ENCODE measurements around the gene CNTNAP2. TPM values are rescaled to one million over a fixed set of nuclear protein-coding genes. Genes with fewer than 3 reads are reported as not detected.

Gene CNTNAP2
- total RNA-seq, 1 experiment from 2014 or later: 42.5 TPM

DNA sequence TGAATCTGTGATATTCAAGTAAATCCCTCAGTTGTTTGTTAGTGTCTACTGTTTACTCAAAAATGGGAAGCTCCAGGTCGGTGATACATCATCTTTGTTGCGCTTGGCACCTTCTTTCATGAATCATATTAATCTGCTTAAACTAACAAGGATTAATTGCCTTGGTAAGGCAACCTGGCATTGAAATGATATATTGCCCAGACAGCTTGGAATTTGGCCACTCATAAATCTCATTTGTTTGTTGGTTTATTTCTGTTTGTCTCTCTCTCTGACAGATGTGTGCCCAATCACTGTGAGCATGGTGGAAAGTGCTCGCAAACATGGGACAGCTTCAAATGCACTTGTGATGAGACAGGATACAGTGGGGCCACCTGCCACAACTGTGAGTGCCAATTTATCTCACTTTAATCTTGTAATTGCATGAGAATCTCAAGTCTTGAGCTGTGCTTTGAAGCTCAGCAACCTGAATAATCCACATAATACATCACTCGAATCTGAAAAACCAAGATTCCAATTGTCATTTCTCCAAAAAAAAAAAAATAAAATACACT, 1369.1 kb downstream of the CNTNAP2 start:
- no peak overlapping the region for H3K4me3 ChIP-seq (ENCODE audit: low read depth, low read length)
- no peaks in the 10 kb centered on the region for H3K27me3 Mint-ChIP-seq (ENCODE audit: insufficient read depth, unreplicated experiment)
- no peak overlapping the region for H3K4me3 Mint-ChIP-seq (ENCODE audit: unreplicated experiment)
- no peak for DNase-seq
- H3K9me3 ChIP-seq: no peaks in the 10 kb centered on the region
- H3K9me3 Mint-ChIP-seq (ENCODE audit: unreplicated experiment): no peaks in the 10 kb centered on the region
- no peaks in the 10 kb centered on the region for H3K4me1 ChIP-seq
- no peaks in the 10 kb centered on the region for H3K36me3 Mint-ChIP-seq (ENCODE audit: insufficient read depth, unreplicated experiment)
- no peaks in the 10 kb centered on the region for H3K36me3 ChIP-seq (ENCODE audit: control insufficient read depth, insufficient read depth, low read length)
- no peak overlapping the region for H3K27ac Mint-ChIP-seq (ENCODE audit: unreplicated experiment)
- ChIA-PET CTCF (no interaction called here), POLR2A (no interaction called here)
- intact Hi-C loops (cut with micrococcal nuclease; ENCODE audit: unreplicated experiment): no loop called here
- no TSS peak for BruUV-seq (replicated peaks)
- H3K27me3 ChIP-seq (replicated peaks; ENCODE audit: control insufficient read depth, insufficient read depth, low read length): no peaks in the 10 kb centered on the region
- peaks cover 11% of the 10 kb centered on the region for H3K4me1 Mint-ChIP-seq (ENCODE audit: low read depth, unreplicated experiment)
- no peak for TF ChIP-seq CTCF (IDR thresholded peaks at IDR 0.05; ENCODE audit: insufficient read depth in 1 of 2, low read depth in 1 of 2, low read length in 1 of 2, severe bottlenecking in 1 of 2, unreplicated experiment in 1 of 2)

DNA sequence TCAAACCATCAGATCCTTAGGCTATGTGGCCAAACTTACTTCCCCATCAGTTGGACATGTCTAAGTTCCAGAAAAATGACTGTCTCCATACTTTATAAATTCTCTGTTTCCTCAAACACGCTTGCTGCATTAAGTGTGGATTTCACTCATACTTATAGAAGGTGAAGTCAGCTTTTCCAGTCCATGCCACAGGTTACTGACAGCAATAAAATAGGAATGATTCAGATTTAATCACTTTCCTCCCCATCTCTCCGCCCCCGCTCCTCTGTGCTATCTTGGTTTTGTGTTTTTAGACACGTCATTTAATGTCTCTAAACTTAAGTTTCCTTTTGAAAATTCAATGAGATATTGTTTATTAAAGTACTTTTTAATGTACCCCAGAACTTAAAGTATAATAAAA, 1376.0 kb downstream of the CNTNAP2 start:
- CTCF ChIA-PET: no interaction called here
- no peak for TF ChIP-seq CTCF (IDR thresholded peaks at IDR 0.05; ENCODE audit: insufficient read depth in 1 of 2, low read depth in 1 of 2, low read length in 1 of 2, severe bottlenecking in 1 of 2, unreplicated experiment in 1 of 2)
- Mint-ChIP-seq H3K27ac (ENCODE audit: unreplicated experiment) (no peak overlapping the region), H3K4me3 (ENCODE audit: unreplicated experiment) (no peak overlapping the region), H3K36me3 (ENCODE audit: insufficient read depth, unreplicated experiment) (no peaks in the 10 kb centered on the region), H3K9me3 (ENCODE audit: unreplicated experiment) (peaks cover 9% of the 10 kb centered on the region), H3K27me3 (ENCODE audit: insufficient read depth, unreplicated experiment) (no peaks in the 10 kb centered on the region), H3K4me1 (ENCODE audit: low read depth, unreplicated experiment) (no peaks in the 10 kb centered on the region)
- Histone ChIP-seq H3K36me3 (ENCODE audit: control insufficient read depth, insufficient read depth, low read length) (no peaks in the 10 kb centered on the region), H3K27me3 (replicated peaks; ENCODE audit: control insufficient read depth, insufficient read depth, low read length) (no peaks in the 10 kb centered on the region), H3K9me3 (no peaks in the 10 kb centered on the region), H3K4me1 (no peaks in the 10 kb centered on the region), H3K4me3 (ENCODE audit: low read depth, low read length) (no peak overlapping the region)
- BruUV-seq (replicated peaks): no TSS peak
- POLR2A ChIA-PET: no interaction called here
- no peak for DNase-seq
- intact Hi-C loops (cut with micrococcal nuclease; ENCODE audit: unreplicated experiment): no loop called here

GRCh38 chr7:147496209-147496608, 1379.6 kb downstream of the CNTNAP2 start:
- H3K9me3 ChIP-seq: no peaks in the 10 kb centered on the region
- H3K27ac Mint-ChIP-seq (ENCODE audit: unreplicated experiment): no peak overlapping the region

More at GRCh38 chr7:147496209-147496608, 1379.6 kb downstream of the CNTNAP2 start:
- no TSS peak for BruUV-seq (replicated peaks)
- TF ChIP-seq CTCF (IDR thresholded peaks at IDR 0.05; ENCODE audit: insufficient read depth in 1 of 2, low read depth in 1 of 2, low read length in 1 of 2, severe bottlenecking in 1 of 2, unreplicated experiment in 1 of 2): no peak
- POLR2A ChIA-PET: no interaction called here
- no peak overlapping the region for H3K4me3 Mint-ChIP-seq (ENCODE audit: unreplicated experiment)
- no peaks in the 10 kb centered on the region for H3K36me3 Mint-ChIP-seq (ENCODE audit: insufficient read depth, unreplicated experiment)
- no peaks in the 10 kb centered on the region for H3K4me1 ChIP-seq
- no peaks in the 10 kb centered on the region for H3K27me3 Mint-ChIP-seq (ENCODE audit: insufficient read depth, unreplicated experiment)
- H3K4me3 ChIP-seq (ENCODE audit: low read depth, low read length): no peak overlapping the region
- H3K4me1 Mint-ChIP-seq (ENCODE audit: low read depth, unreplicated experiment): no peaks in the 10 kb centered on the region
- intact Hi-C loops (cut with micrococcal nuclease; ENCODE audit: unreplicated experiment): no loop called here
- DNase-seq: no peak
- no peaks in the 10 kb centered on the region for H3K27me3 ChIP-seq (replicated peaks; ENCODE audit: control insufficient read depth, insufficient read depth, low read length)
- H3K36me3 ChIP-seq (ENCODE audit: control insufficient read depth, insufficient read depth, low read length): no peaks in the 10 kb centered on the region
- CTCF ChIA-PET: no interaction called here
- H3K9me3 Mint-ChIP-seq (ENCODE audit: unreplicated experiment): peaks cover 9% of the 10 kb centered on the region

All from Caco-2 (cell line).